ENCODE measurements around the gene RPS19BP1. TPM values are rescaled to one million over a fixed set of nuclear protein-coding genes. Genes with fewer than 3 reads are reported as not detected.

Gene RPS19BP1
- total RNA-seq, 4 donors from 2014 or later, result 59.4 to 132 (median 93.7) TPM

- no peak for DNase-seq
- H3K36me3 ChIP-seq, result peaks cover 0 to 49% (median 0%) of the 10 kb centered on the region in 3 donors
- peaks cover 5 to 25% (median 7%) of the 10 kb centered on the region in 4 donors for H3K4me1 ChIP-seq
- H3K4me3 ChIP-seq, result peak overlapping the region in 3 of 4 donors; percentile 66 to 95 (median 86)
- peak overlapping the region in 1 of 4 donors; percentile 75 for H3K27ac ChIP-seq
- H3K9me3 ChIP-seq, result no peaks in the 10 kb centered on the region
- TF ChIP-seq CTCF (IDR thresholded peaks at IDR 0.05) (no peak), POLR2A (IDR thresholded peaks at IDR 0.05) (no peak)
- no peaks in the 10 kb centered on the region for H3K27me3 ChIP-seq
Measured at GRCh38 chr22:39503630-39504029, 28.9 kb downstream of the RPS19BP1 start.

- H3K4me1 ChIP-seq, result peaks cover 5 to 25% (median 7%) of the 10 kb centered on the region in 4 donors
Measured at GRCh38 chr22:39502789-39503409, 29.6 kb downstream of the RPS19BP1 start.

GRCh38 chr22:39502109-39502788 is 30.3 kb downstream of the RPS19BP1 start, which contains the start of gene MIEF1:
Gene MIEF1, plus strand, starts transcription at chr22:39502290. Its CDS starts 9,005 bp downstream, at chr22:39511295.
- peaks cover 0 to 35% (median 0%) of the 10 kb centered on the region in 3 donors for H3K36me3 ChIP-seq
- no peaks in the 10 kb centered on the region for H3K27me3 ChIP-seq
- peak within 1 kb of the TSS; percentile 66 to 95 (median 82) for H3K4me3 ChIP-seq
- peaks cover 5 to 25% (median 7%) of the 10 kb centered on the region in 4 donors for H3K4me1 ChIP-seq
- TF ChIP-seq CTCF (IDR thresholded peaks at IDR 0.05) (no peak), POLR2A (IDR thresholded peaks at IDR 0.05) (peak in 1 of 2 donors; percentile 38)
- peak within 1 kb of the TSS; percentile 75 to 85 (median 80) for H3K27ac ChIP-seq
- H3K9me3 ChIP-seq, result no peaks in the 10 kb centered on the region
- peak; percentile 99 to 100 (median 99) for DNase-seq

More at GRCh38 chr22:39502789-39503409, 29.6 kb downstream of the RPS19BP1 start:
- peaks cover 0 to 41% (median 0%) of the 10 kb centered on the region in 3 donors for H3K36me3 ChIP-seq
- no peak for TF ChIP-seq CTCF (IDR thresholded peaks at IDR 0.05)
- peak in 1 of 2 donors; percentile 26 for TF ChIP-seq POLR2A (IDR thresholded peaks at IDR 0.05)
- DNase-seq, result no peak
- H3K27me3 ChIP-seq, result no peaks in the 10 kb centered on the region
- H3K27ac ChIP-seq, result peak overlapping the region; percentile 75 to 85 (median 80)
- no peaks in the 10 kb centered on the region for H3K9me3 ChIP-seq
- peak overlapping the region; percentile 66 to 95 (median 82) for H3K4me3 ChIP-seq

GRCh38 chr22:39501644-39502108 is 30.9 kb downstream of the RPS19BP1 start:
- Histone ChIP-seq H3K4me3 (peak overlapping the region; percentile 66 to 95 (median 82)), H3K36me3 (peaks cover 0 to 29% (median 0%) of the 10 kb centered on the region in 3 donors), H3K4me1 (peaks cover 5 to 25% (median 7%) of the 10 kb centered on the region in 4 donors), H3K9me3 (no peaks in the 10 kb centered on the region), H3K27me3 (no peaks in the 10 kb centered on the region), H3K27ac (peak overlapping the region; percentile 75 to 85 (median 80))
- no peak for TF ChIP-seq POLR2A (IDR thresholded peaks at IDR 0.05)
- TF ChIP-seq CTCF (IDR thresholded peaks at IDR 0.05), result no peak
- no peak for DNase-seq

- Histone ChIP-seq H3K4me1 (peaks cover 5 to 23% (median 8%) of the 10 kb centered on the region in 4 donors), H3K9me3 (no peaks in the 10 kb centered on the region), H3K36me3 (peaks cover 0 to 13% (median 0%) of the 10 kb centered on the region in 3 donors), H3K27me3 (no peaks in the 10 kb centered on the region), H3K27ac (no peak overlapping the region), H3K4me3 (no peak overlapping the region)
- TF ChIP-seq CTCF (IDR thresholded peaks at IDR 0.05) (no peak), POLR2A (IDR thresholded peaks at IDR 0.05) (no peak)
- DNase-seq, result no peak
Measured at GRCh38 chr22:39500101-39500500, 32.4 kb downstream of the RPS19BP1 start.

Measured in Peyer's patch (tissue), 4 donors.